HepG2 (cell line): ENCODE results near the gene BLOC1S2.

ENCODE experiments used
- POLR2A ChIP-seq, 2 experiments: IDR thresholded peaks; 2 replicates each; pipeline ENCODE4 v1.6.1; 2011; ENCODE audit warnings: low read depth in 2 of 2, low read length in 2 of 2, mild to moderate bottlenecking in 1 of 2, moderate library complexity in 1 of 2; ENCODE audit not compliant: insufficient read depth in 1 of 2
- SMAD1 ChIP-seq: sonication (generic); formaldehyde crosslinking; IDR thresholded peaks from 2 replicates; pipeline ENCODE4 v1.4.0; 2020; ENCODE audit warnings: missing genetic modification reagents, low read depth, mild to moderate bottlenecking, borderline replicate concordance

GRCh38 chr10:100334762-100335161 is 48.3 kb upstream of the BLOC1S2 start:
- TF ChIP-seq SMAD1 (CRISPR knock-in tag): no peak
- TF ChIP-seq POLR2A (IDR thresholded peaks at IDR 0.05; ENCODE audit: insufficient read depth in 1 of 2, low read depth in 2 of 2, low read length in 2 of 2): no peak
